ENCODE measurements around the gene FBRSL1.

Gene FBRSL1

DNA sequence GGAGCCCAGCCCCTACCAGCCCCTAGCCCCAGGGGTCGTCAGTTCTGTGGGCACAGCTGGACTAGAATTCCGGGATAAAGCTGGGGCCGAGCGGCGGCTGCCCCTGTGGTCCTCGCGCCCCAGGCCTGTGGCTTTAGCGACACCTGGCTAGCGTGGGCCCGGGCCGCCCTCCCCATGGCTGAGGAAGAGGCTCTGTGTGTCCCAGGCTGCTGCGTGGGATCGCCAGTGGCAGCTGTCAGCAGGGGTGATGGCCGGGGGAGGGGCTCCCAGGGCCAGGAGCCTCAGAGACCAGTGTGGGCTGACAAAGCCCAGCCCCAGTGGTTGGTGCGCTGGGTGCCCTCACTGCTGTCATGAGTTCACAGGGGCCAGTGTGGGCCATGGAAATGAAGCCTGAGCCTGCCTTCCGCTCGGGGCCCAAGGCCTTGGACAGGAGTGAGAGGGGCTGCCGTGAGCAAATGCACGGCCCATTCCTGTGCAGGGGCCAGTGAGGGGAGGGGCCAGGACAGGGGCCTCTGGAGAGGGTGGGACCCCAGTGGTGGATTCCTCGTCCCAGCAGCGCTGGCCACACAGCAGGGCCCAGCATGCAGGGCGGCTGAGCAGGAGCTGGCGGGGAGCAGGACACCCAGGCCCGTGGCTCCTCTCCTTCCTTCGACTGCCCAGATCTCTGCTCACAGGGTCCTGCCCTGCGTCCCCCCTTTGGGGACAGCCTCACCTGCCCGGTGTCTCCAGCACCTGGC is 11.4 kb downstream of the FBRSL1 start:
- DNase-seq: no peak

DNA sequence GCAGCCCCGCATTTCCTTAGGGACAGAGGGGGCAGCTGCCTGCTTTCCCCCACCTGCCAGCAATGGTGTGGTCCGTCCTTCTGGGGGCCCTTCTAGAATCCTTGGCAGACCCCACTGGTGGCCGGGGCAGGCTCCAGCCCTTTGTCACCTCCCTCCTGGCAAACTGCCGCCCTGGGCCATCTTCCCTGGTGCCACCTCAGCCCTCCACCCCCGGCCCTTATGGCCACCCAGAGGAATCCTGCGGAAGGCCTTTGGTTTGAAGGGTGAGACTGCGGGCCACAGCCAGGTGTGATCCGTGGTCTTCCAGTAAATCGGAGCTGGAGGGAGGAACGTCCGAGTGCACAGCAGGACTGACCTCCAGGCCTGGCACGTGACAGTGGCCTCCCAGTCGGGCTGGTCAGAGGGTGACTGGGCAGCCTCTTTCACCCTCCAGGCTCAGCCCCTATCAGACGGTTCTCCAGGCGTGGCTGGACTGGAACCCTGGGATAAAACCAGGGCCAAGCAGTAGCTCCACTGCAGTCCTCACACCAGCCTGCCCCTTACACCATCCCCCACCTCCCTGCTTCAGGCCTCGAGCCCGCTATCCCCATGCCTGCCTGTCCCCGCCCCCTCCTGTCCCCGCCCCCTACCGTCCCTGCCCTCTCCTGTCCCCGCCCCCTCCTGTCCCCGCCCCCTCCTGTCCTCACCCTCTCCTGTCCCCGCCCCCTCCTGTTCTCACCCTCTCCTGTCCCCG is 12.4 kb downstream of the FBRSL1 start:
- no peak for DNase-seq

DNA sequence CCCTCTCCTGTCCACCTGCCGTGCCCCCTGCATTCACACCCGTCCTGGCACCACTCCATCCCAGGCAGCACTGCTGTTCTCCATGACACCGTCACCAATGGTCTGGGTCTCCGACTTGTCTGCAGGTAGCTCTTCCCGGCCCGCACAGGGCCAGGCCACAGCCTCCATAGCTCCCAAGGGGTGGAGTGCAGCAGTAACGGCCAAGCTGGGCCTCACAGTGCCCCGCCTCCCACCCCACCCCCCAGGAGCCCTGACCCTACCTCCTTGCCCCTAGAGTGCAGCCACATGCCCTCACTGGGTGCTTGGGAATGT is 12.9 kb downstream of the FBRSL1 start:
- no peak for DNase-seq

DNA sequence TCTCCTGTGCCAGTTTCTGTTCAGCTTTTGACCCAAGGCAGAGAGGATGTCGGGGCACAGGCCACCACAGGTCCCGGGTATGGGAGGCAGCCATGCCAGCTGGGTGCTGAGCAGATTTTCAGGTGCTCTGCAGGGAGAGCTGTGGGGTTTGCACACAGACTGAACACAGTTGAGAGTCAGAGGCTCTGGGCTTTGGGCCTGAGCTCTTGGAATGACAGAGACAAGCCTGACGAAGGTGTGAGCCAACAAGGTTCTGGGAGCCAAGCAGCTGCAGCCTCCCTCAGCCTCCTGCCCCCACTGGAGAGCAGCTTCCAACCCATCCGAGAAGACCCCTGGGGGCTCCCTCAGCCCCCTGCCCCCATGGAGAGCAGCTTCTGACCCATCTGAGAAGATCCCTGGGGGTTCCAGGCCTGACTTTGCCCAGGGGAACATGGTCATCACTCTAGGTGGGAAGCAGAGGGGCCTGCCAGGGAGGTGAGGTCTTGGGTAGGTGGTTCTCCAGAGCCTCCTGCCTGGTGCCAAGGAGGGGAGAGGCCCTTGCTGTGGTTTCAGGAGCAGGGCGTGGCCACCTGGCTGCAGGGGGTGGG is 13.8 kb downstream of the FBRSL1 start:
- DNase-seq: no peak

DNA sequence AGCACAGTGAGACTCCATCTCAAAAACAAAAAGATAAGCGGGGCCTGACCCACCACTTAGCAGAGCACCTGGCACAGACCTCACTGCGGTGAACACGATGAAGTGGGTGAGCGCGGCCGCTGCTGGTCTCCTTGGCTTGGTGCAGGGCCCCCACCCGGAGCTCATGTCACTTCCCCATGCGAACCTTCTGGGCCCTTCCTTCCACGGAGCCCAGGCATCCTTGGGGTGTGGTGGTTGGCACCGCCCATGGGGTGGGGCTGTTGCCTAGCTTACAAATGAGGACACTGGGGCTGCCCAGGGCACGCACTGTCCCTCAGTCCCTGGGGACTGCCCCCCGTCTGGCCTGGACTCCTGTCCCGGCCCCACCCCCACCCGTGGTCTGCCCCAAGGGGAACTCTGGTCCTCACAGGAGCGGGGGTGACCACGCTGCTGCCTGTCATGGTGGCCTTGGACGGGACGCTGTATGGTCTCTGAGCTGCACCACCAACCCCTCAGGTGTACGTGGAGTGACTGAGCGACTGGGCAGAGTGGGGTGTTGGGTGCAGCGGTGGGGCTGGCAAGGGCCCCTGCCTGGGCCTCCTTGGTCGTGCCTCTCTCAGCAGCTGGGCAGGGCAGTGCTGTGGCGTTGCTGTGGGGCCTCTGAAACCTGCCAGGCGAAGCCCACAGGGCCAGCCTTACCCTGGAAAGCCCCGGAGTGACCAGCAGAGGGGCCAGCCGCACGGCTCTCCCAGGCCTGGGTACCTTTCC is 15.3 kb downstream of the FBRSL1 start:
- no peak for DNase-seq

DNA sequence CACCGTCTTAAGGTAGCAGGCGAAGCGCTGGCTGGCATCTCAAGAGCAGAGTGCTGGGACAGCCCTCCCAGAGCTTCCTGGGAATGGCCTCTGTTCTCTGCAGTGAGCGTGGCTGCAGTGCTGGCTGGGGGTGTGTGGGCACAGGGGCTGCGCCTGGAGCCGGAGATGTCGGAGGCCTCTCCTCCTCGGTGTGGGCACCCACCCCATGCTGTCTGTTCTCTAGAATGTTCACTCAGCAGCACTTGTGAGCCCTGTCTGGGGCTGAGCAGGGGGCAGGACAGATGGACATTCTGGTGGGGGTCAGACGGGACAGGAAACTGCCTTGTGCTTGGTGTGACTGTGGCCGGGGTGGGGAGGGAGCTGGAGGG is 15.9 kb downstream of the FBRSL1 start:
- no peak for DNase-seq

DNA sequence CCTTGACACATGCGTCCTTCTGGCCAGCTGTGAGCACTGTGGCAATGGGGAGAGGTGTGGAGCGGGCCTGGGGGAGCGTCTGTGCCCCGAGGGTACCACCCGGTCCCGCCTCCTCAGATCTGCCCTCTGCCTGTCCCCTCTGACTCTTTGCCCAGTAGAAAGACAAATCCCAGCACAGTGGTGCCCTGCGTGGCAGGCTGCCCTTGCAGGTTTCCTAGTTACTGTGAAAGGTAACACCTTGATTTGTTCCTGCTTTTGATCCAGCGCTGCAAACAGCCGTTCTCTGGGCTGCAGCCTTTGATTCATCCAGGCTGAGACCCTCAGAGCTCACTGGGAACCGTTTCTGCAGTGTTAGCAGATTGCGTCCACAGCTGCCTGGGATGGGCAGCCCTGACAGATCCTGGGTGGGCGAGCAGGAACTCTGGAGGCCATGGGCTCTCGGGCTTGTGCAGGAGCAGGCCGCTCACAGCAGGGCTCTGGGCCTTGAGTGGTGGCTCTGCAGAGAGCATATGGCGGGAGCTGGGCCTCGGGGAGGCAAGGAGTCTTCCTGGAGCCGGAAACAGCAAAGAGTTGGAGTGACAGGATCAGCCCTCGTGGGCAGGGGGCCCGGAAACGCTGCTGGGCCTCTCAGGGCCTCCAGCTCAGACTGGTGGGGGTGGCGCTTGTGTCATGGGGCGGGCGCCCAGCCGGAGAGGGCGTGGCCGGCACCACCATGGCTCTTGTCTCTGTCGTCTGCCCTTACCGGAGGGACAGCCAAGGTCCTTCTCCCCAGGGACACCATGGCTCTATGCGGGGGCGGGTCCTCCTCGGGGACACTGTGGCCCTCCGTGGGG is 16.6 kb downstream of the FBRSL1 start:
- DNase-seq: peak; percentile 19

DNA sequence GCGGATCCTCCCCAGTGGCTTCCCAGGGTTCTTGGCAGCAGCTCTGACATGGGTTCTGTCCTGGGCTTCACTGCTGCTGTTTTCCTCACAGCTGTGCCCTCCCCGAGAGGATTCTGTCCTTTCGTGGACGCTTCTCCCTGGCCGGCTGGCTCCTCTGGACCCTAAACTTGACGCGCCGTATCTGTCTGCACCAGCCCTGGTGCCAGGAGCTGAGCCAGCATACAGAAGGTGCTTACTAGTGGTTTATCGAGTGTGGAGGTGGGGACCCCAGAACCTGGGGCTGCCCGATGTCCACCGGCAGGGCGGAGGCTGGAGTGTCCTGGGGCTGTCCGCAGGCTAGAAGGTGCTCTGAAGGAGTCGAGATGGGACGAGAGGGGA is 17.2 kb downstream of the FBRSL1 start:
- DNase-seq: no peak

DNA sequence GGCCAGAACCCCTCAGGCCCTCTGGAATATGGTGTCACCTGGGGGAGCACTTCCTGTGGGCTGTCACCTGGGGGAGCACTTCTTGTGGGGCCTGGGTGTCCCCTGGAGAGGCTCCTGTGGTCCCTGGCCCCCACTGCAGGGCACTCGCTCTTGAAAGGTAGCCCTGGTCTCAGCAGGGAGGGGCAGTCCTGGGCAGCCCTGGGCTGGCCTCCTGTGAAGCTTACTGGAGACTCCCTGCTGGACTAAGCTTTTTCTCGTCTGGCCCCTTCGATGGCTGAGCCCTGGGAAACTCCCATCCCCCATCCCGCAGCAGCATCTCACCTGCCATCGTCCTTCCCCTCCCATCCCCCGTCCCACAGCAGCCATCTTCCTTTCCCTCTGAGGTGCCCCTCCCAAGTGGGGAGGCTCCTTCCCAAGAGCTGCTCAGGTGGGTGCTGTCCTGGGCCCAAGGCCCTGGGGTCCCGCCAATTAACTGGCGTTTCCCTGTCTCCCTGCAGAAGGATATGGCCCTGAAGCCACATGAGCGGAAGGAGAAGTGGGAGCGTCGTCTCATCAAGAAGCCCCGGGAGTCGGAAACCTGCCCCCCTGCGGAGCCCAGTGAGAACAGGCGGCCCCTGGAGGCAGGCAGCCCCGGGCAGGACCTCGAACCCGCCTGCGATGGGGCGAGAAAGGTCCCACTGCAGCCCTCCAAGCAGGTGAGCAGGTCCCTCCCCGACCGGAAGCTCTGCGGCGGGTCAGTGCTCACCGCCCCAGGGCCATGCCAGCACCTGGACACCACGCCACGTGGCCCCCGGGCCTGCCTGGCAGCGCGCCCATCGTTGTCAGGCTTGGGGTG is 17.9 kb downstream of the FBRSL1 start:
- DNase-seq: no peak

DNA sequence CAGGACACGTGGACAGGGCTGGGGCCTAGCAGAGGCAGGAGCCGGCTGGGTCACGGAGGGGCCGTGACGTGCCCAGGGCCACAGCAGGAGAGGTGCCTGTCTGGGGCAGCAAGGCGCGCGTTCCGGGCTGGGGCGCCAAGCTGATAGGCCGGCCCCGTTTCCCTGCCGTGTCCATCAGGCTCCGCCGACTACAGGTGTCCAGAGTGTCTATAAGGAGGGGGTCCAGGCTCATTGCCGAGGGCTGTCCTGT is 18.5 kb downstream of the FBRSL1 start:
- no peak for DNase-seq

DNA sequence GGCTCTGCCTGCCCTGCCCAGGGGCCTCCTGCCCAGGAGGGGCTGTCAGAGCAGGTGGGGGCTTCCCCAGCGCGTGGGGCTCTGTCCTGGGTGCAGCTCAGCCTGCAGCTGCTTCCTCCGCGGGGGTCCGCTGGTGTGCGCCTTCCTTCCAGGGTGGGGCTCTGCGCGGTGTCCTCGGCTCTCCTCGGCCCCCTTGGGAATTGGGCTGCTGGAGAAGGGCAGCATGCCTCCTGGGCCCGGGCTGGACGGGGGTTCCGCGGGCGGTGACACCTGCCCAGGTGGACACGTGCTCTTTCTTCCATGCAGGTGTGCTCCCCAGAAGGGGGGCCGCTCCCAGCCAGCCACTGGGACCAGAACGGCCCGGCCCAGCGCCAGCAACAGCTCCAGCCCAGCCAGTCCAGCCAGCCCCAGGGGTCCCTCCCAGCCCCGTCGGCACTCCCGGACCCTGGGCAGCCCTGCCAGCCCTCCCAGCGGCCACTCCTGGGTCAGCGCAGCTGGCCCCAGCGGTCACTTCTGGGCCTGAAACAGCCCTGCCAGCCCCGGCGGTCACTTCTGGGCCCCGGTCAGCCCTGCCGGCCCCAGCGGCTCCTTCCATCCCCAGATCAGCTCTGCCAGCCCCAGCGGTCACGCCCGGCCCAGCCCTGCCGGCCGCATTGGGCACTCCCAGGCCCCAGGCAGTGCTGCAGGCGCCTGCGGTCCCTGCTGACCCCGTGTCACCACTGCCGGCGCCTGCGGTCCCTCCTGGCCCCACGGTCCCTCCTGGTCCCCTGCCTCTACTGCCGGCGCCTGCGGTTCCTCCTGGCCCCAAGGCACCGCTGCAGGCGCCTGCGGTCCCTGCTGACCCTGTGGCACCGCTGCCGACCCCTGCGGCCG is 19.1 kb downstream of the FBRSL1 start:
- DNase-seq: no peak

DNA sequence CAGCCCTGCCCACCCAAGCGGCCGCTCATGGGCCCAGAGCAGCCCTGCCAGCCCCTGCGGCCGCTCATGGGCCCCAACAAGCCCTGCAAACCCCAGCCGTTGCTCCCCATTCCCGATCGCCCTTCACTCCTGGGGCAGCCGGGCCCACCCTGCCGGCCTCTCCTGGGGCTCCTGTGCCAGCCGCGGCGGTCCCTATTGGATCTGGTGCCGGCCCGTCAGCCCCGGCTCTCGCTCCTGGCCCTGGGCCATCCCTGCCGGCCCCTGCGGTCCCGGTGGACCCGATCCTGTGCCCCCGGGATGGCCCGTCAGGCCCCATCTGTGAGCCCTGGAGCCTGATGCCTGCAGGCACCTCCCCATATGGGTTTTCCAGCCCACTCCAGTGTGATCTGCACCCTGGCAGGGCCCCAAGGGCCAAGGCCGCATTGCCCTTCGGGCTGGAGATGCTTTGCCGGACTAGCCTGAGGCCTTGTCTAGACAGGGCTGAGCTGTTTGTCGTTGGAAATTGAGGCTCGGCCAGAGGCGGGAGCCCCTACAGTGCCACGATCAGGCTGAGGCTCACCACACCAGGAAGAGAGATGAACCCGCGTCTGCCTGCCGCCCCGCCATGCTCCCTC is 20.3 kb downstream of the FBRSL1 start:
- no peak for DNase-seq

DNA sequence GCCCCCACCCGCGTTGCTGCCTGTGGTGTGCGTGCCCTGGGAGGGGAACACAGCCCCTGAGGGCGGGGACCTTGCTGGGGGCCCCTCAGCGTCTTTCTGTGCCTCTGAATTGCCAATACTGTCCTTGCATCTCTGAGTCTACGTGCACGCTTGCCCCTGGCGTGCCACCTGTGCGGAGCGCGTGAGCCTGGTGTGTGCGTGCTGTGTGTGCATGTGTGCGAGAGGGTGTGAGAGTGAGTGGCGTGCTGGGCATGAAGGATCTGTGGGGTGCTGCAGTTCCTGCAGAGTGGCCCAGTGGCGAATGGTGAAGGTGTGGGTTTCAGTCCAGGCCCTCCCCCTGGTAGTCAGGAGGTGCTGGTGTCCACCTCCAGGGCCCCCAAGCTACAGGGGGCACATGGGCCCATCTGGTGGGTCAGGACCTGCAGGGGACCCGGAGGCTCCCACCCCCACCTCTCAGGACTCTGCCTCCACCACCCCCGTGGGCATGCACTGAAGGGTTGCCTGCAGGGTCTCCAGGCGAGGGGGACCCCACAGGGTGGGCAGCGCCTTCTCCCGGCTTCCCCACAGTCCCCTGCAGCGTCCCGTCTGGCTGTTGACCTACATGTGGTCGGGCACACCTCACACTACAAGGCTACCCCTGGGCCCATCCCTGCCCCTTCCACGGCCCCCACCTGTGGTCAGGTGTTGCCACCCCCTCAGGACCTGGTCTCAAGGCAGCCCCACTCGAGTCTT is 21.0 kb downstream of the FBRSL1 start:
- no peak for DNase-seq

DNA sequence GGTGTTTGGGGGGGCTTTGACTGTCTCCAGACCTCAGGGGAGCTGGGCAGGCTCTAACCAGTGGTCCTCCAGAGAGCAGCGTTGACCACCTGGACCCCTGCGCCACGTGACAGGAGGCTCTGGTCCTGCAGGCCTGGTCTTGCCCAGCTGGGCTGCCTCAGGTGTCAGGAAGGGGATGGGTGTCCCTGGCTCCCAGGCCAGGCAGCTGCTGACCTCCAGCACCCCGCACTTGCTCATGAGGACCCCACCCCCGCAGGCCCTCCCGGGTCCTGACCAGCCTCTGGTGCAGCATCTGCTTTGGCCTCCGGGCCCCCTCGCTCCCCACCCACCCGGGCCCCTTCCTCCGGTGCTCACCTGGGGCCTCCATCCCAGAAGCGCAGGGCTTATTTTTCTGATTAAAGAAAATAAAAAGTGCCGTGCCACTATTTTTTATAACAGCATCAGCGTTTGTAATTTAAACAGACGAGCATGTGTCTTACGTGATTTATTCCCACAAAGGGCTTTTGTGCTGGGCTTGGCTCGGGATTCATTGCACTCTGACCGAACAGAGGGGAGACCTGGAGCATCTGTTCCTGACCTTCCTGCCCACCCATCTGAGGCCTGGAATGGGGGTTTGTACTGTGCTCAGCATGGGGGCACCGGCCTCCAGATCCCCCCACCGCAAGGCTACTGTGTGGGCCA is 21.7 kb downstream of the FBRSL1 start:
- no peak for DNase-seq

DNA sequence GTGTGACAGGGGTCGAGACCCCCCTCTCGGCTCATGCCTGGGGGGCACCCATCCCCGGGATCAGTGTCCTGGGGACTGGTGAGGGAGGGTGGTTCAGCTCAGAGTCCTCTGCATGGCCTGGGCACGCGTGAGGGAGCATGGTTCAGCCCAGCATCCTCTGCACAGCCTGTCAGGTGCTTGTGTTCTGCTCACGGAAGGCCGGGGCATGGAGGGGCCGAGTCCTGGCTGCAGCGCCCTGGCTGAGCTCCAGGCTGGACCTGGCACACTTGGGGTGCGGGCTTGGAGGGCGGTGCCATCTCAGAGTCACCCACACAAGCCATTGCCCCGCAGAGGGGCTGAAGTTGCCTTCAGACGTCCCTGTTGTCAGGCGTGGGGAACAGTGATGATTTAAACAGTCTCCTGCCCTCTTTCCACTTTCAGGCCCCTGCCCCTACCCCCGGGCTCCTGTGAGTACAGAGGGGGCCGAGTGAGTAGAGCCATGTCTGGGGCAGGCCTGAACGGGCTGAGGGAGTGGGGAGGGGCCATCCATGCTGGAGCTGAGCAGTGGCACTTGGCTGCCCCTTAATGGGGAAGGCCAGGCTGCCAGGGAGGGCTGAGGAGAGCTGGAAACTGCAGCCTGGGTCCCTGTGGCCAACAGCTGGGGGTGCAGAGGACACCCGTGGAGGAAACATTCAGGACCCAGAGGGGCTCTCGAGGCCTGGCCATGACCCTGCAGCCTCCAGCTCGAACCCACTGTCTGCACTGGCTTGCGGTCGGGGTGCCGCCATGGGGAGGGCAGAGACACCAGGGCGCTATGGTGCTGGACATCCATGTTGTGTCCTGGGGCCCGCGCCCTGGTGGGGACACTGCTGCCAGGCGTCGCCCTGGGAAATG is 22.5 kb downstream of the FBRSL1 start:
- no peak for DNase-seq

DNA sequence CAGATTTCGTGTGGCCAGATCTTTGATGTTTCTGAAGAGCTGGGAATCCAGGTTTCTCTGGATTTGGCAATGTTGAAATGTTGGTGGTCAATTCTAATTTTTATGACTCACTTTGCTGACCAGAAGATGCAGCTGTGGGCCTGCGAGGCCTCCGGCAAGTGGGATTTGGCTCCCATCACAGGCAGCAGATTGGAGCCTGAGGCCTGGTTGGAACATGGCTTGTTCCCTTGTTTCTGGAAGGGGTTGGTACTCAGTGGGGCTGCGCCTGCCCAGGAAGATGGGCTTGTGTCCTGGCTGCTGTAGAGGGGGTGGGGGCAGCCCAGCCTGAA is 23.1 kb downstream of the FBRSL1 start:
- no peak for DNase-seq

DNA sequence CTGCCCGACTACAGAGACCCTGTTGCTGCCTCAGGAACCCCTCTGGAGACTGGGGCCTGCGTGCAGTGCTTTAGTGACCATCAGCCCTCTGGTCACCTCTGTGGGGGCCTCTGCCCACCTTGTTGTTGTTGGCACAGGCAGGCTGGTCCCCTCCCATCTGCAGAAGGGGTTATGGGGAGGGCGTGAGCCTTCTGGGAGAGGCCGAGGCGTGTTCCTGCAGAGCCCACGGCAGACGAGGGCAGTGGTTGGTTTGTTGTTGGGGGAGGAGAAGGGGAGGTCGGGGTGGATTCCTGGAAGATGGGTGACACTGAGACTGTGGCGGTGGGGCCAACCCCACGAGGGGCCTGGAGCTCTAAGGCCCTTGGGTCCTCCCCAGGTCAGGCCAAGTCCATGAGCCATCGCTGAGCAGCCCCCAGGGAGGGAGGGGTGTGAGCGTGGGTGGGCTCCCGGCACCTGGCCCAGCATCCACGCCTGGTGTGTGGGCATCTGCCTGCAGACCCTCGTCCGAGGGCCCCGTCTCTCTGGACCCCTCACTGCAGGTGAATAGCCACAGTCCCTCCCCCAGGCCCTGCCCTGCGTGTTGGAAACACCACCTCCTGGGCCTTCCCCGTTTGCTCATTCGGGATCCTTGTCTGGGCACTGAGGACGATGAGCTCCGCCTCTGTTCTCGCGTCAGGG is 23.6 kb downstream of the FBRSL1 start:
- no peak for DNase-seq

DNA sequence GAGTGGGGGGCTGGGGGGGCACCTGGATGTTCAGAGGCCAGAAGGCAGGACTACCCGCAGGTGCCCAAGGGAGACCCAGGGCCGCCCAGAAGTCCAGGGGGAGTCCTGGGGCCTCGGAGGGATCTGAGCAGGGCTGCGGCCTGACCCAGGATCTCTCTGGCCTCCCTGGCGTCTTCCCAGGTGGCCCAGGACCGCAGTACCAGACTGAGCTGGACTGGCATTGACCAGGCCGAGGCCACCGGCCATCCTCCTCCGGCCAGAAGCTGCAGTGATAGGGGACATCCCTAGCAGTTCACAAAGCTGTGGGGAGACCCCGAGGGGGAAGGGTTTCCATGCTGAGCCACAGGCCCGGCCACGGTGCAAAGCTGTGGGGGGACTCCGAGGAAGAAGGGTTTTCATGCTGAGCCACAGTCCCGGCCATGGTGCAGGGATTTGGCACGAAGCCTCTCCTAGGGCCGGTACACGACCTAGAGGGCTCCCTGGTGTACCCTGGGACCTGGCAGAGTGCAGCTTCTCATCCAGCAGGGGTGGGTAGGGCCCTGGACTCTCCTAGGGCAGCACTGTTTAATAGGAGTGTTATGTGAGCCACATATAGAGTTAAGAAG is 24.4 kb downstream of the FBRSL1 start:
- DNase-seq: no peak

Measured in NCI-H1092 treated with DMSO at 0.1 percent for 48 hours (cell line).